ENCODE results near the gene LDLRAD2.
"Not testable (repeated sequence)": the region's sequence is repeated elsewhere in the genome, so short reads cannot be mapped to it uniquely, and the experiment has no call there.

The LDLRAD2 gene

GRCh38 chr1:21782868-21783678 lies 29.0 kb upstream of the LDLRAD2 start, which contains the start of gene USP48:
USP48 (minus strand) TSS chr1:21783149; CDS start chr1:21782957, 192 bp downstream.
- DNase-seq (ENCODE audit: extremely low spot score, insufficient read length, low read depth) (peak; percentile 81), FAIRE-seq (peak; percentile 96)

GRCh38 chr1:21783679-21784603 lies 28.1 kb upstream of the LDLRAD2 start:
- DNase-seq (ENCODE audit: extremely low spot score, insufficient read length, low read depth) (no peak), FAIRE-seq (no peak)

- not testable (repeated sequence) for DNase-seq (ENCODE audit: extremely low spot score, insufficient read length, low read depth); FAIRE-seq
Observed at GRCh38 chr1:21785764-21786163, 26.3 kb upstream of the LDLRAD2 start.

- no peak for DNase-seq (ENCODE audit: extremely low spot score, insufficient read length, low read depth)
- FAIRE-seq = no peak
Observed at GRCh38 chr1:21786640-21787039, 25.4 kb upstream of the LDLRAD2 start.

GRCh38 chr1:21793104-21793503 lies 19.0 kb upstream of the LDLRAD2 start:
- FAIRE-seq (no peak), DNase-seq (ENCODE audit: extremely low spot score, insufficient read length, low read depth) (no peak)

DNA sequence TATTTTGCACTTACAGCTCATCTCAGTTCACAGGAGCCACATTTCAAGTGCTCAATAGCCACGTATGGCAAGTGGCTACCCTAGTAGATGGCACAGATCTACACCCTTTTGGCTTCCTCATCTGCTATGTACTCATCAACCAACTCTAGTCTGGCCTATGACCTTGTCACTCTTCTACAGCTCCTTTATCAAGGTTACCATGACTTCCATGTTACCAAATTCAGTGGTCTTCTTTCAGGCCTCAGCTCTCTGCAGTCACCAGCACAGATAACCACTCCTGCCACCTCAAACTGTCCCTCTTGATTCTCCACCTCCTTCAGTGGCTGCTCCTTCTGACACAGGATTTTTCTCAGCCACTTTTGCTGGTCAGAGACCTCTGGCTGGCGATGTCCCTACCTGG lies 17.4 kb upstream of the LDLRAD2 start:
- DNase-seq (ENCODE audit: extremely low spot score, insufficient read length, low read depth) (no peak), FAIRE-seq (no peak)

GRCh38 chr1:21795075-21795474 lies 17.0 kb upstream of the LDLRAD2 start:
- DNase-seq (ENCODE audit: extremely low spot score, insufficient read length, low read depth) = no peak
- no peak for FAIRE-seq

DNA sequence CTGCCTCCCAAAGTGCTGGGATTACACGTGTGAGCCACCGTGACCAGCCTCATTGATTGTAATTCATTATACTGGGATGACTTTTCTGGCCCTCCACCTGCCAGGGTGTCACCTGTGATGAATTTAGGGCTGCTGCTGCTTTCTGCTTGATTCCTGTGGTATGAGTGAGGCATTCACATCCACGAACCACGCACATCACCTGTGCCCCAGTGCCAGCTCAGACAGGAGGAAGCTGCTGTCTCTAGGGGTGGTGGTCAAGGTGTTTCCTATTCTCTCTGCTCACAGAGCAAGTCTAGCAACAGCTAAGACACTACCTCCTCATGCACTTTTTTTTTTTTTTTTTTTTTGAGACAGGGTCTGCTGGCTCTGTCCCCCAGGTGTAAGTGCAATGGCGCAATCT lies 12.3 kb upstream of the LDLRAD2 start:
- DNase-seq (ENCODE audit: extremely low spot score, insufficient read length, low read depth) (no peak), FAIRE-seq (no peak)

- DNase-seq (ENCODE audit: extremely low spot score, insufficient read length, low read depth) (no peak), FAIRE-seq (no peak)
Observed at GRCh38 chr1:21801100-21801499, 11.0 kb upstream of the LDLRAD2 start.

GRCh38 chr1:21804536-21804935 lies 7.5 kb upstream of the LDLRAD2 start:
- FAIRE-seq (no peak), DNase-seq (ENCODE audit: extremely low spot score, insufficient read length, low read depth) (no peak)

- DNase-seq (ENCODE audit: extremely low spot score, insufficient read length, low read depth) = no peak
- FAIRE-seq = no peak
Observed at GRCh38 chr1:21813542-21813941, 1.5 kb downstream of the LDLRAD2 start.

- DNase-seq (ENCODE audit: extremely low spot score, insufficient read length, low read depth) = peak; percentile 58
- no peak for FAIRE-seq
Observed at GRCh38 chr1:21814241-21814918, 2.3 kb downstream of the LDLRAD2 start.

DNA sequence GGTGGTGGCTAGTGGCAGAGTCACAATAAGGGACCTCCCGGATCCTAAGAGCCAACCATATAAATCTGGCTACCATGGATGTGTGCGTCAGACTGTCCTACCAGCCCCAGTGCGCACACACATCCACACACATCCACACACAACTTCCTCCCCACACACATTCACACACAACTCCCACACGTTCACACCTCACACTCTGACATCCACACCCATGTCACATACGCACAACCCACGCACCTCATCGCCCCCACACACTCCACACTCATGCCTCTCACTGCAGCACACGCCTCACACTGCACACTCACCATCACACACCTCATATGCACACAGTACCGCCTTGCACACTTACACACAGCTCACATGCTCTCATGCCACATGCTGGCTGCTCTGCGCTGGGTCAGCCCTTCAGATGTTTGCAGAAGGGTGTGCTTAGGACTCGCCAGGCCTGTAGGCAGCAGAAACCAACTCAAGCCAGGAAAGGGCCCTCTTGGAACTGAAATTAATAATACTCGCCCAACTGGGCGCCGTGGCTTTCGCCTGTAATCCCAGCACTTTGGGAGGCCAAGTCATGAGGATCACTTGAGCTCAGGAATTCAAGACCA lies 3.0 kb downstream of the LDLRAD2 start:
- no peak for FAIRE-seq
- no peak for DNase-seq (ENCODE audit: extremely low spot score, insufficient read length, low read depth)

DNA sequence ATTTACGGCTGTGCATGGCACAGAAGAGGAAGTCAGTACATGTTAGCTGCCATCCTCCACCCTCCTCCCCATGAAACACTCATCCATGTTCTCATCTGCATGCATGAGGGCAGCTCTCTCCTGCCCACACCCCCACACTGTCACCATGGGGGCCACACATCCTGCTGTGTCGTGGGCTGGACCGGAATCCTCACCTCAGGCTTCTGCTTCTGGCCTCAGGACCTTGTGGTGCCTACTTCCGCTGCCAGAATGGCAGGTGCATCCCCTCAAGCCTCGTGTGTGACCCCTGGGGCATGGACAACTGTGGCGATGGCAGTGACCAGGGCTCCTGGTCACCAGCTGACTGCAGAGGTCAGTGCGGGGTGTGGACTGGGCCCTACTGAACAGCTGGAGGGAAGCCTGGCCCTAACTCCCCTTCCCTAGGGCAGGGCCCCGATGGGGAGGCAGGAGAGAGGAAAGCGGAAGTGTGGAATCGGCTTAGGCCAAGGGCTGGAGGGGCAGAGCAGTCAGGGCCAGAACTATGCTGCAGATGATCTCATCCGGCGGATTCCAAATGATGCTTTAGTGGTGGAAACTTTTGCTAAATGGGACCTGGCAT lies 3.8 kb downstream of the LDLRAD2 start:
- DNase-seq (ENCODE audit: extremely low spot score, insufficient read length, low read depth) = no peak

GRCh38 chr1:21816602-21817302 lies 4.7 kb downstream of the LDLRAD2 start:
- FAIRE-seq = no peak

More for the DNA sequence above, 3.8 kb downstream of the LDLRAD2 start:
- no peak for FAIRE-seq

DNA sequence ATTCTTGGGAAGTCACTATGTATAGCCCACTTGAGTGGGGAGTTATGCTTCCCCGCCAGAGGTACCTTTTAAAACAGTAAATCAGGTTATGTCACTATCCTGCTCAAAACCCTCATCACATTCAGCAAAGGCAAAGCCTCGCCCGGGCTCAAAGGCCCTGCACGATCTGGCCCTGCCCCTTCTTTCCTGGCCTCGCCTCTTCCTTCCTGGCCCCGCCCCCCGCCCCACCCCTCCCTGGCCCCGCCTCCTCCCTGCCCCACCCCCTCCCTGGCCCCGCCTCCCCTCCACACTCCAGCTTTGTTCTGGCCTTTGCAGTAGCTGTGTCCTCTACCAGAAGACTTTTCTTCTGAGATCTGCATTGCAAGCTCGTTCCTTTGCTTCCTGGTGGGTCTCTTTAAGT lies 6.6 kb downstream of the LDLRAD2 start:
- no peak for FAIRE-seq

More at GRCh38 chr1:21816602-21817302, 4.7 kb downstream of the LDLRAD2 start:
- DNase-seq (ENCODE audit: extremely low spot score, insufficient read length, low read depth) = no peak

DNA sequence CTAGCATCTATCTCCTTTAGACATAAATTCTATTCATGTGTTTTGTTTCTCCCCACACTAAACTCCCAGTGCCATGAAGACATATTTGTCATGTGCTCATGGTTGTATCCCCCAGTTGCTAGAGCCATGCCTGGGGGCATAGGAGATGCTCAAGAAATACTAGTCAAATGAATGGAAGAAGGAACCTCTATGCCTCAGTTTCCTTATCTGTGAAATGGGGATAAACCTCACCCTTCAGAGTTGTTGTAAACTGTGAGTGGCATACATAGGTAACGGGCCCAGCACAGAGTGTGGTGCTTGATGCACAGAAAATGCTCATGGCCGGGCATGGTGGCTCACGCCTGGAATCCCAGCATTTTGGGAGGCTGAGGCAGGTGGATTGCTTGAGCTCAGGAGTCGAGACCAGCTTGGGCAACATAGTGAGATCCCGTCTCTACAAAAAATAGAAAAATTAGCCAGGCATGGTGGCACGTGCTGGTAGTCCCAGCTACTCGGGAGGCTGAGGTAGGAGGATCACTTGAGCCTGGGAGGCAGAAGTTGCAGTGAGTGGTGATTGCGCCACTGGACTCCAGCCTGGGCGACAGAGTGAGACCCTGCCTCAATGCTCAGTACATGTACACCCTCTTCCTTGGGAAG lies 8.7 kb downstream of the LDLRAD2 start:
- no peak for DNase-seq (ENCODE audit: extremely low spot score, insufficient read length, low read depth)
- no peak for FAIRE-seq

More for the DNA sequence above, 6.6 kb downstream of the LDLRAD2 start:
- DNase-seq (ENCODE audit: extremely low spot score, insufficient read length, low read depth) = peak; percentile 80

DNA sequence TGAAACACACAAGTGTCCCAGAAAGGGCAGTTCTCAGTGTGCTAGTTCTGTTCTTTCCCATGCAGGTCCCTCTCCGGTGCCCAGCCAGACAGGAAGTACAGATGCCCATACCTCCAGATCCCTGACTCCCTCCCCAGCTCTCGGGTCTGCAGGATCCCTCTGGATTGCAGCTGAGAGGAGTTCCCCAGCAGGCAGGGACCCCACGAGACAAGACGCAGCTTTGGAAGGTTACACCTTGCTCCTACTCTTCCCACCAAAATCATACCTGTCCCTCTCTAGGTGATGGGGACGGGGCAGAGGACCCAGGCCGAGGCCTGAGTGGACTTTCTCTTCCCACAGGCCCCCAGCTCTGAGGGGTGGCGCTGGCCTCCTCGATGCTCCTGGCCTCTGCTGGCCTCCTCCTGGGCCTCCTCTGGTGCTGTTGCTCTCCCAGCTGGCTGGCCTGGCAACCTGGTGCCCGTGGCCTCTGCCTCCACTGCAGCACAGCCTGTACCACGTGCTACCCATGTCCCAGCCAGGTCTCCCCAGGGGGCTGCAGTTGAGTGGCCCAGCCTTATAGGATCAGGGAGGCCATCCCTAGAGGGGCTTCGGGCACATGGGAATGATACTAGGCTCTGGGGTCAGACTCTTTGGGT lies 9.4 kb downstream of the LDLRAD2 start:
- FAIRE-seq (no peak), DNase-seq (ENCODE audit: extremely low spot score, insufficient read length, low read depth) (no peak)
